CD4-positive, alpha-beta T cell treated with Interleukin-10 for 1 hour (primary cell): ENCODE results near the gene KCNG2.

Experiments
- DNase-seq: peaks from one replicate; pipeline ENCODE4 v3.0.0-alpha.2; 2020

The KCNG2 gene

GRCh38 chr18:79928563-79928960, 130.8 kb downstream of the KCNG2 start:
- no peak for DNase-seq

- DNase-seq = no peak
Measured at GRCh38 chr18:79930020-79930642, 132.4 kb downstream of the KCNG2 start.

- no peak for DNase-seq
Measured at GRCh38 chr18:79931475-79931874, 133.7 kb downstream of the KCNG2 start.

GRCh38 chr18:79932907-79933306, 135.2 kb downstream of the KCNG2 start:
- DNase-seq = no peak

- DNase-seq = no peak
Measured at GRCh38 chr18:79933765-79934164, 136.0 kb downstream of the KCNG2 start.

- no peak for DNase-seq
Measured at GRCh38 chr18:79934311-79935097, 136.8 kb downstream of the KCNG2 start.

GRCh38 chr18:79935098-79935480, 137.4 kb downstream of the KCNG2 start:
- no peak for DNase-seq

GRCh38 chr18:79935499-79935898, 137.8 kb downstream of the KCNG2 start:
- DNase-seq = no peak

- DNase-seq = no peak
Measured at GRCh38 chr18:79935925-79936324, 138.2 kb downstream of the KCNG2 start.

- DNase-seq = no peak
Measured at GRCh38 chr18:79936641-79937040, 138.9 kb downstream of the KCNG2 start.

- DNase-seq = no peak
Measured at GRCh38 chr18:79937103-79937860, 139.5 kb downstream of the KCNG2 start.

- no peak for DNase-seq
Measured at GRCh38 chr18:79938196-79938595, 140.5 kb downstream of the KCNG2 start.

- DNase-seq = no peak
Measured at GRCh38 chr18:79939096-79939495, 141.4 kb downstream of the KCNG2 start.

GRCh38 chr18:79940126-79940813, 142.5 kb downstream of the KCNG2 start:
- no peak for DNase-seq

GRCh38 chr18:79940814-79941472, 143.2 kb downstream of the KCNG2 start:
- DNase-seq = no peak

- DNase-seq = no peak
Measured at GRCh38 chr18:79941473-79942119, 143.9 kb downstream of the KCNG2 start.

GRCh38 chr18:79942211-79942610, 144.5 kb downstream of the KCNG2 start:
- no peak for DNase-seq

- no peak for DNase-seq
Measured at GRCh38 chr18:79942786-79943607, 145.3 kb downstream of the KCNG2 start.

- DNase-seq = no peak
Measured at GRCh38 chr18:79943608-79944125, 145.9 kb downstream of the KCNG2 start.

GRCh38 chr18:79944126-79944731, 146.5 kb downstream of the KCNG2 start:
- DNase-seq = no peak

GRCh38 chr18:79944746-79945117, 147.0 kb downstream of the KCNG2 start:
- DNase-seq = no peak
